Psoas muscle (tissue), 8 donors: ENCODE measurements around the gene DIP2C. TPM values are rescaled to one million over a fixed set of nuclear protein-coding genes. Genes with fewer than 3 reads are reported as not detected.

Experiments
- ATAC-seq, 4 donors: fragments of 200-7000 bp; cut with Tn5 transposase; one replicate each; pipeline ENCODE4 v1.9.1; 2020; ENCODE audit warnings: moderate library complexity in 3 of 4, mild to moderate bottlenecking in 2 of 4
- DNase-seq, 2 donors: peaks; one replicate each; pipeline ENCODE4 v3.0.0-alpha.2; 2020
- H3K27ac ChIP-seq: fragments of 200-600 bp; one replicate; pipeline ENCODE4 v1.8.0; 2022
- H3K27me3 ChIP-seq, 3 donors: fragments of 200-600 bp in 1 of 3; one replicate each; pipeline versions ENCODE4 v1.6.1 to v1.8.0; 2013 to 2022; ENCODE audit warnings: low read length in 2 of 3, mild to moderate bottlenecking in 2 of 3, moderate library complexity in 1 of 3; ENCODE audit not compliant: insufficient read depth in 3 of 3
- H3K36me3 ChIP-seq, 2 donors: fragments of 200-600 bp in 1 of 2; one replicate each; pipeline versions ENCODE4 v1.6.1 to v1.8.0; 2013 to 2022; ENCODE audit warnings: low read depth in 1 of 2, mild to moderate bottlenecking in 1 of 2, moderate library complexity in 1 of 2; ENCODE audit not compliant: insufficient read depth in 1 of 2
- H3K4me1 ChIP-seq: fragments of 200-600 bp; one replicate; pipeline ENCODE4 v1.8.0; 2022
- H3K4me3 ChIP-seq: fragments of 200-600 bp; one replicate; pipeline ENCODE4 v1.8.0; 2022; ENCODE audit warnings: mild to moderate bottlenecking
- H3K9me3 ChIP-seq: fragments of 200-600 bp; one replicate; pipeline ENCODE4 v1.8.0; 2022
- CTCF ChIP-seq: fragments of 200-600 bp; IDR thresholded peaks from one replicate; pipeline ENCODE4 v1.8.0; 2022; ENCODE audit warnings: antibody characterized with exemption
- WGBS, 3 donors: extraction: QIAGEN DNeasy Blood & Tissue Kit; methylation state at CpG; one replicate each; pipeline versions ENCODE4 v1.1.6 to v1.1.7; 2013; 5-methylcytosine and 5-hydroxymethylcytosine counted together
- intact Hi-C, 2 donors: fragments of 100-400 bp; cut with DNase I; formaldehyde crosslinking; loops; one replicate each; pipeline versions ENCODE4 v1.11.0 to v1.14.2; 2022
- polyA plus RNA-seq, 3 donors: library from polyadenylated mRNA; stranded (reverse); fragments of 200-250 nt; gene quantifications; one replicate each; pipeline ENCODE4 v1.2.3, GENCODE V29; 2013
- total RNA-seq, 4 donors: library from RNA; stranded (reverse); fragmentation: NEBNext Ultra II Directional in 2 of 4; extraction: Animal tissue kit (Norgen Biotek cat#: 25700) in 2 of 4; gene quantifications; one replicate each; pipeline versions ENCODE4 v1.2.1 to v1.2.4, GENCODE V29; 2021 to 2023
- donor health status: healthy with polysubstance abuse.
- donor health status: DM: no; HTN: no; CAD: no; lungs with moderate emphysema.
- donor health status: Bipolar disorder and iron deficiency.
- donor health status: healthy.
- donor health status: DM: yes; HTN: yes; CAD: no.
- donor health status: DM: no; HTN: no; CAD: no.
- donor health status: DM: no; HTN: no; CAD: no.
- donor health status: DM: yes; HTN: yes; CAD: no.

The DIP2C gene
- total and polyA plus RNA-seq, 7 donors: 7.7 to 32.0 (median 25.0) TPM

GRCh38 chr10:601660-601963, 87.9 kb downstream of the DIP2C start:
- Histone ChIP-seq H3K27ac (no peak overlapping the region), H3K9me3 (no peaks in the 10 kb centered on the region), H3K4me3 (no peak overlapping the region), H3K4me1 (peaks cover 27% of the 10 kb centered on the region), H3K27me3 (no peaks in the 10 kb centered on the region), H3K36me3 (no peaks in the 10 kb centered on the region)
- ATAC-seq: no peak
- no peak for DNase-seq
- WGBS, 3 donors: 69 to 76% (median 72%) methylated on average over 12 of the region's 12 CpGs
- no peak for TF ChIP-seq CTCF
- intact Hi-C loops: no loop called here

GRCh38 chr10:600876-601659, 88.4 kb downstream of the DIP2C start:
- Histone ChIP-seq H3K4me1 (peaks cover 27% of the 10 kb centered on the region), H3K36me3 (no peaks in the 10 kb centered on the region), H3K9me3 (no peaks in the 10 kb centered on the region), H3K27me3 (no peaks in the 10 kb centered on the region), H3K27ac (no peak overlapping the region), H3K4me3 (no peak overlapping the region)
- ATAC-seq: no peak
- no peak for TF ChIP-seq CTCF
- intact Hi-C loops: no loop called here
- DNase-seq: no peak
- WGBS, 3 donors: 66 to 79% (median 68%) methylated on average over 11 of the region's 11 CpGs

- no peak for TF ChIP-seq CTCF
- no peaks in the 10 kb centered on the region for H3K27me3 ChIP-seq
- H3K4me1 ChIP-seq: peaks cover 25% of the 10 kb centered on the region
- no peaks in the 10 kb centered on the region for H3K36me3 ChIP-seq
- no peaks in the 10 kb centered on the region for H3K9me3 ChIP-seq
- H3K4me3 ChIP-seq: no peak overlapping the region
- WGBS, 3 donors: 89 to 96% (median 95%) methylated on average over 15 of the region's 15 CpGs
- H3K27ac ChIP-seq: no peak overlapping the region
- DNase-seq (no peak), ATAC-seq (peak in 2 of 4 donors; percentile 35 to 39)
- intact Hi-C loops: no loop called here
Measured at GRCh38 chr10:600234-600633, 89.2 kb downstream of the DIP2C start.

GRCh38 chr10:599767-600166, 89.7 kb downstream of the DIP2C start:
- no peaks in the 10 kb centered on the region for H3K9me3 ChIP-seq
- no peak for TF ChIP-seq CTCF
- no peak for DNase-seq
- 93 to 98% (median 95%) methylated on average over 9 of the region's 9 CpGs for WGBS, 3 donors
- no peak overlapping the region for H3K4me3 ChIP-seq
- intact Hi-C loops: no loop called here
- no peak for ATAC-seq
- no peak overlapping the region for H3K27ac ChIP-seq
- peaks cover 20% of the 10 kb centered on the region for H3K4me1 ChIP-seq
- no peaks in the 10 kb centered on the region for H3K36me3 ChIP-seq
- H3K27me3 ChIP-seq: no peaks in the 10 kb centered on the region
